ENCODE results near the gene ZC3H11A.
"Not testable (repeated sequence)": the region's sequence is repeated elsewhere in the genome, so short reads cannot be mapped to it uniquely, and the experiment has no call there.

Gene ZC3H11A

GRCh38 chr1:203760506-203760905 is 34.9 kb upstream of the ZC3H11A start:
- no peak overlapping the region for H3K4me3 ChIP-seq (ENCODE audit: low read depth, low read length)
- in situ Hi-C loops (cut with HindIII; ENCODE audit: low sequenced_read_pairs): no loop called here
- TF ChIP-seq, protein P1, sequence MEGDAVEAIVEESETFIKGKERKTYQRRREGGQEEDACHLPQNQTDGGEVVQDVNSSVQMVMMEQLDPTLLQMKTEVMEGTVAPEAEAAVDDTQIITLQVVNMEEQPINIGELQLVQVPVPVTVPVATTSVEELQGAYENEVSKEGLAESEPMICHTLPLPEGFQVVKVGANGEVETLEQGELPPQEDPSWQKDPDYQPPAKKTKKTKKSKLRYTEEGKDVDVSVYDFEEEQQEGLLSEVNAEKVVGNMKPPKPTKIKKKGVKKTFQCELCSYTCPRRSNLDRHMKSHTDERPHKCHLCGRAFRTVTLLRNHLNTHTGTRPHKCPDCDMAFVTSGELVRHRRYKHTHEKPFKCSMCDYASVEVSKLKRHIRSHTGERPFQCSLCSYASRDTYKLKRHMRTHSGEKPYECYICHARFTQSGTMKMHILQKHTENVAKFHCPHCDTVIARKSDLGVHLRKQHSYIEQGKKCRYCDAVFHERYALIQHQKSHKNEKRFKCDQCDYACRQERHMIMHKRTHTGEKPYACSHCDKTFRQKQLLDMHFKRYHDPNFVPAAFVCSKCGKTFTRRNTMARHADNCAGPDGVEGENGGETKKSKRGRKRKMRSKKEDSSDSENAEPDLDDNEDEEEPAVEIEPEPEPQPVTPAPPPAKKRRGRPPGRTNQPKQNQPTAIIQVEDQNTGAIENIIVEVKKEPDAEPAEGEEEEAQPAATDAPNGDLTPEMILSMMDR (IDR thresholded peaks at IDR 0.05; ENCODE audit: low read depth, low read length, missing control alignments): no peak
- no peak for DNase-seq (ENCODE audit: low read depth)

- DNase-seq (ENCODE audit: low read depth); H3K4me3 ChIP-seq (ENCODE audit: low read depth, low read length); in situ Hi-C loops (cut with HindIII; ENCODE audit: low sequenced_read_pairs): not testable (repeated sequence)
Measured at GRCh38 chr1:203761958-203762357, 33.5 kb upstream of the ZC3H11A start.

- in situ Hi-C loops (cut with HindIII; ENCODE audit: low sequenced_read_pairs): no loop called here
Measured at GRCh38 chr1:203763505-203763904, 31.9 kb upstream of the ZC3H11A start.

GRCh38 chr1:203764105-203765028 is 31.1 kb upstream of the ZC3H11A start:
- in situ Hi-C loops (cut with HindIII; ENCODE audit: low sequenced_read_pairs): no loop called here
- DNase-seq (ENCODE audit: low read depth): no peak
- TF ChIP-seq, protein P1 (IDR thresholded peaks at IDR 0.05; ENCODE audit: low read depth, low read length, missing control alignments): no peak

More at GRCh38 chr1:203763505-203763904, 31.9 kb upstream of the ZC3H11A start:
- DNase-seq (ENCODE audit: low read depth): no peak
- TF ChIP-seq, protein P1 (IDR thresholded peaks at IDR 0.05; ENCODE audit: low read depth, low read length, missing control alignments): no peak
- H3K4me3 ChIP-seq (ENCODE audit: low read depth, low read length): no peak overlapping the region

GRCh38 chr1:203765029-203765837 is 30.2 kb upstream of the ZC3H11A start, which contains the start of gene LAX1:
Gene LAX1, plus strand, starts transcription at chr1:203765183. Its CDS starts 383 bp downstream, at chr1:203765566.
- in situ Hi-C loops (cut with HindIII; ENCODE audit: low sequenced_read_pairs): no loop called here
- H3K4me3 ChIP-seq (ENCODE audit: low read depth, low read length): no peak within 1 kb of the TSS
- TF ChIP-seq, protein P1 (IDR thresholded peaks at IDR 0.05; ENCODE audit: low read depth, low read length, missing control alignments): no peak
- no peak for DNase-seq (ENCODE audit: low read depth)

More at GRCh38 chr1:203764105-203765028, 31.1 kb upstream of the ZC3H11A start:
- H3K4me3 ChIP-seq (ENCODE audit: low read depth, low read length): no peak overlapping the region

DNA sequence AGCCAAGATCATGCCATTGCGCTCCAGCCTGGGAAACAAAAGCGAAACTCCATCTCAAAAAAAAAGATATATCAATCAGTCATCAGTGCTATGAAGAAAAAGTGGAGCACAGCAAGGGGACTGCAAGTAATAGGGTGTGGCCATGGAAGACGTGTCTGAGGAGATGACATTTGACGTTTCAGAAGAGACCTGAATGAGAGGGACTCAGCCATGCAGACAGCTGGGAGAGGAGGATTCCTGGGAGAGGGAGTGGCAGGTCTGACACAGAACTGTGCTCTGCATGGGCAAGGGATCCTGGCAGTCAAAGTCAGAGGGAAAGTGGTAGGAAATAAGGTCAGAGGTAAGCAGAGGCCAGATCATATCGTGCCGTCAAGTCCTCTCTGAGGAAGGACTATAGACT is 27.2 kb upstream of the ZC3H11A start:
- TF ChIP-seq, protein P1 (IDR thresholded peaks at IDR 0.05; ENCODE audit: low read depth, low read length, missing control alignments): no peak
- no peak overlapping the region for H3K4me3 ChIP-seq (ENCODE audit: low read depth, low read length)
- no peak for DNase-seq (ENCODE audit: low read depth)
- in situ Hi-C loops (cut with HindIII; ENCODE audit: low sequenced_read_pairs): no loop called here
